SW480 (cell line): Measurements from ENCODE around the gene TACC2.
"Not testable (repeated sequence)": the region's sequence is repeated elsewhere in the genome, so short reads cannot be mapped to it uniquely, and the experiment has no call there.

Experiments used
- DNase-seq: peaks from one replicate; pipeline ENCODE4 v3.0.0-alpha.2; 2016; ENCODE audit warnings: low spot score

The TACC2 gene

DNA sequence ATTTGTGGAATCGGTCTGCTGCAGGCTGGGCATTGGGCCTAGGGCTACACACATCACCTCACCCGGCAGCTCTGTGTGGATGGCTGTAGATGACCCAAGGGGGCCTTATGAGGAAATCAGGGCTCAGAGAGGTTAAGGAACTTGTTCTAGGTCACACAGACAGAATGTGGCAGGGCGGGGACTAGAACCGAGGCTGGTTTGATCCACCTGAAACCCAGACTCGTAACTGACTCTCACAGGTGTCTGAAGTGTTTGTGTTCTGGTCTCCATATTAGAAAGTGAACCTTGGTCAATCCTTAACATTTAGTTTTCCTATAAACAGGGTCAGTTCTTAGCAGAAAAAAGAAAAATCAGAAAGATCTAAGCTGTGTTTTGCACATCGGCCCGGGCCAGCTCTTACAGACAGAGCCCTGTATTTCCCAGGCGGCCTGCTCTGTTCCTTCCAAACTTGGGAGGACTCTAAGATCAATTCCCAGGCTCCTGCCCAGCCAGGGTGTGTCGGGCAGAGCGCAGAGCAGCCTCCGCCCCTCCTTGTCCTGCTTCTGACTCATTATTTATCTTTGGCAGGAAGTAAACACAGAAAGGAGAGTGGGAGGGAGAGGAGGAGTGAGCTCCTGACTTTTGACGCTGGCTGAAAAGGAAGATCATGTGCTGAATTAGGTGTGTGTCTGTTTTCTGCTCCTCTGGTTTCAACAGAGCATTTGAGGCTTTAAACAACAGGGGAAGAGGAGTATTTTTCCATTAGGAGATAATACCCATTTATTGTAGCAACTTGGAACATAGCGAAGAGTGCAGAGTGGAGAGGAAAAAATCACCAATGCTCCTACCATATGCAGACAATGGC, 74.1 kb downstream of the TACC2 start:
- DNase-seq: peak; percentile 95

DNA sequence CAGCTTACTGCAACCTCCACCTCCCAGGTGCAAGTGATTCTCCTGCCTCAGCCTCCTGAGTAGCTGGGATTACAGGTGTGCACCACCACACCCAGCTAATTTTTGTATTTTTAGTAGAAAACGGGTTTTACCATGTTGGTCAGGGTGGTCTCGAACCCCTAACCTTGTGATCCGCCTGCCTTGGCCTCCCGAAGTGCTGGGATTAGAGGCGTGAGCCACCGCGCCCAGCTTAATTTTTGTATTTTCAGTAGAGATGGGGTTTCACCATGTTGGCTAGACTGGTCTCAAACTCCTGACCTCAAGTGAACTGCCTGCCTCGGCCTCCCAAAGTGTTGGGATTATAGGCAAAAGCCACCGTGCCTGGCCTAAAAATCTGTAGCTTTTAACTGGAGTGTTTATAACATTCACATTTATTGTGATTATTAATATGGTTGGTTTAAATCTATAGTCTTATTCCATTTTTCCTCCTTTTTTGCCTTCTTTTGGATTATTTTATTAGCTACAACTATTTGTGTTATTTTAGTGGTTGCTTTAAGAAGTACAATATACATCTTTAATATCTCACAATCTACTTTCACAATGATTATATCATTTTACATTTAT, 77.5 kb downstream of the TACC2 start:
- not testable (repeated sequence) for DNase-seq

DNA sequence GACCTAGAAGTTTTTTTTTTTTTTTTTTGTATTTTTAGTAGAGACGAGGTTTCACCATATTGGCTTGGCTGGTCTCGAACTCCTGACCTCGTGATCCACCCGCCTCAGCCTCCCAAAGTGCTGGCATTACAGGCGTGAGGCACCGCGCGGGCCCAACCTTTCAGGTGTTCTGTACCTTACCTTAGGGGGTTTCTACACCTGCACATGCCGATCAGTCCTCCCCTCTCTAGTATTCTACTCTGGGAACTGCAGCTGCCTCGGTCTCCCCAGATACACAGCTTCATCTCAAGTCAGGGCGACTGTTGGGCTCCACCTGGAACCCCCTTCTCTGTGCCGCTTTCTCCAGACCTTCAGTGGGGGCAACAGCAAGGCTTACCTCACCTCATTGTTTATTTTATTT, 79.9 kb downstream of the TACC2 start:
- DNase-seq: no peak

DNA sequence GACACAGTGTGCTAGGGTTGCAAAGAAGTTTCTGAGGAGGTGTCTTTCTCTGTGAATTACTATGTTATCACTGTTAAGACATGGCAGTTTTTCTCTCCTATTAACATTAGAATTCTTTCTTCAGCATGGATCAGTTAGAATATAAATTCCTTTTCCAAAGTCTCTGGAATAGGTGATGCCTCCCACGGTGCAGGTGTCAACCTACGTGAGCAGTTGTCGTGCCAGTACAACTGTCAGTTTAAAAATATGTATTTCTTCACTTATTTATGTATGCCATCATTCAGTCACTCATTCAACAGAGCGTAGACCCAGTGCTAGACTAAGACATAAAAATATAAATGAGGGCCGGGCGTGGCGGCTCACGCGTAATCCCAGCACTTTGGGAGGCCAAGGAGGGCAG, 83.5 kb downstream of the TACC2 start:
- no peak for DNase-seq

DNA sequence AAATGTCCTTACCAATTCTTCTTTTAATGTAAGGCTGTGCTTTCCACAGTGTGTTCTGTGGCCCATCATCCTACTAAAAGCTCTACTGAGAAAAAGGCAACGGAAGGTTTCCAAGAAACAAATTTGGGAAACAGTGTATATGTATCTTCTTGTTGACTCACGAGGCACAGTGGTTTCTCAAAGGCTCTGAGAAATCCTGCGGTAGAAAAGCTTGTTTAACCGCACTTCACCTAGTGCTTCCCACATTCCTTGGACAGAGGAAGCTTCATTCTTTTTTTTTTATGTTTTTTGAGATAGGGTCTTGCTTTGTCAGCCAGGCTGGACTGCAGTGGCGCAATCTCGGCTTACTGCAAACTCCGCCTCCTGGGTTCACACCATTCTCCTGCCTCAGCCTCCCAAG, 84.5 kb downstream of the TACC2 start:
- DNase-seq: no peak

DNA sequence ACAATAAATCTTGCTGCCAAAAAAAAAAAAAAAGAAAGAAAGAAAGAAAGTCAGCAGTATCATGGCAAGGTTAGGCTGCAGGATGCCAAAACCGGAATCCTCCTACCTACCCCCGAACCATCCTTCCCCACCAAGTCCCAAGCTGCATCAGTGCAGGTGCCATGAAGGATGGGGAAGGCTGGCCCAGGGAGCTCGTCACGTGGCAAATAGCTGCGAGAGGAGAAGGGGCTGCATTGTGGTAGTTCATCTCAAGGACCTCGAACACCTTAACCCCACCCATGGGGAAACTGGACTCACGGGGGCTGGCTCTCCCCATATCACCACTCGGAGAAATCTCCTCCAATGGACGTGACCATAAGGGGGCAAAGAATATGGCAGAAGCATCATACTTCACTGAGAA, 86.2 kb downstream of the TACC2 start:
- DNase-seq: no peak

DNA sequence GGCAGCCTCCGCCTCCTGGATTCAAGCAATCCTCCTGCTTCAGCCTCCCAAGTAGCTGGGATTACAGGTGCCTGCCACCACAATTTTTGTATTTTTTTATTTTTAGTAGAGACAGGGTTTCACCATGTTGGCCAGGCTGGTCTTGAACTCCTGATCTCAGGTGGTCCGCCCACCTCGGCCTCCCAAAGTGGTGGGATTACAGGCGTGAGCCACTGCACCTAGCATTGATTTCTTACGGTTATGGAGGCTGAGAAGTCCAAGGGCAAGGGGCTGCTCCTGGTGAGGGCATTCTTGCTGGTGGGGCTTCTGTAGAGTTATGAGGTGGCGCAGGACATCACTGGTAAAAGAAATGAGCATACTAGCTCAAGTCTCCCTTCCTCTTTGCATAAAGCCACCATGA, 86.9 kb downstream of the TACC2 start:
- not testable (repeated sequence) for DNase-seq

DNA sequence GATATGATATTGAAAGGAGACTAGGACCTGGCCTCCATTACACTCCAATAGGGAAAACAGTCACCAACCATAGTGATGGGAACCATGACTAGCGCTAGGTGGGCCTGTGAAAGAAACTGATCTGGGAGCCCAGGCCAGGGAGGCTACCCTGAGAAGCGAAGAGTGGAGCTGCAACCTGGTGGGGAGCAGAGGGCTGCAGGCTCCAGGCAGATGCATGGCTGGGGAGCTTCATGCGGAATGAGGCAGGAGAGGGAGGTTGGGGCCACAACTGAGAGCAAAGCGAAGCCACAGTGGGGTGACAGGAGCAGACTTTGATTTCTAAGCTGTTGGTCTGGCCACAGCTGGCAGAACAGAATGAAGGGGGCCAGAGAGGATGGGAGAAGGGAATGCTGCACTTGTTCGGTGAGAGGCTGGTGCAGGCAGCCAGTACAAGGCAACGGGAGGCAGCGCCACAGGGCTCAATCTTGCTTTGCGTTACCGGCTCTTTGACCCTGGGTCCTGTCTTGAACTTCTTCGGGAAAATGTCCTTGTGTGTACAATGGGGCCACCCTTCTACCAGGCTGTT, 88.4 kb downstream of the TACC2 start:
- no peak for DNase-seq

DNA sequence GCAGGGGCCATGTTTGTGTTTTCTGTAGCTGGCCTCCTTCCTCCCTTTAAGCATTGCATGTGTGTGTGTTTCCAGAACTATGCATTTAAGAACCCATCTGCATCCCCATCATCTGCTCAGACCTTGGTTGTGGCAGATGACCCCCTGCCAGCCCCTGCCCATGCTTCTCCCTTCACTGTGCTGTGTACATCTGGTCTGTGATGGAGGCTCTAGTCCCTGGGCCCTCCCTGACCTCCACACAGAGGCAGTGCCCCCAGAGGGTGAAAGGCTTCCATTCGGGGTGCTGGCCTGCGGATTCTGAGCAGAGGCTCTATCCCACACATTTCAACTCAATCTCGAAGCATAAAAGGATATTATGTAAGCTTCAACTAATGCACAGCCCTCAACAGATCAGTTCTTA, 89.4 kb downstream of the TACC2 start:
- no peak for DNase-seq

DNA sequence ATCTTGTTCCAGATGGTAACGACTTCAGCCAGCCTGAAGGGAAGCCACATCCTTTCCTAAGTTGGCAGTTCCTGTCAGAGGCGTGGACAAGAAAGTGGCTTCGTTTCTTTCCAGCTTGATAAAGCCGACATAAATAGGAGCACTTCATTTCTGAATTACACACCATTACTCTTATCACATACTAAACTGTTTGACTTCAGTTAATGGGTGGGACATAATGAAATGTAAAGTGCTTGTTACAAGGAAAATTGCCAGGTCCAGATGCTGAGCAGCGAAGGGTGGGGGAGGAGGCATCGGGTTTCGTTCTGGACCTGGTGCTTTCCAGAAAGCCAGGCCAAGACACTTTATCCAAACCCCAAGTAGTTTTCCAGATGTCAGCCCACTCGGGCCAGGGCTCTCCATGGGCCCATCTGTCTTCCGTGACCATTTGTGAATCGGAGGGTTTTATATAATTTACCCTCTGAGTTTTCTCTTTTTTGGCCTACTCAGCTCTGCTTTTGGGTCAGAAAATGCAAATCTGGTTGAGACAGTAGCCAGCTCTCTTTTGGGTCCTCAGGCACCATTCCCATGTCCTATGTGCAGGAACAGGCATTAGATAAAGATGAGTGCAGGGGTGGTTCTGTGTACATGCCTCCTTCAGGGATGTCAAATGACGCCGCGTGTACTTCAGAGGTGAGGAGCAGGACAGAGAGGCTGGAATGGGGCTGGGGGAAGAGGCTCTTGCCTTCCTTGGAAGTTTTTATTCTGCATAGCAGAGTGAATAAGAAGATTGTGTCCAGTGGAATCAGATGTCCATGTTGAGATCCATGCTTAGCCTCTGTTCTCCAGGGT, 90.2 kb downstream of the TACC2 start:
- DNase-seq: no peak

DNA sequence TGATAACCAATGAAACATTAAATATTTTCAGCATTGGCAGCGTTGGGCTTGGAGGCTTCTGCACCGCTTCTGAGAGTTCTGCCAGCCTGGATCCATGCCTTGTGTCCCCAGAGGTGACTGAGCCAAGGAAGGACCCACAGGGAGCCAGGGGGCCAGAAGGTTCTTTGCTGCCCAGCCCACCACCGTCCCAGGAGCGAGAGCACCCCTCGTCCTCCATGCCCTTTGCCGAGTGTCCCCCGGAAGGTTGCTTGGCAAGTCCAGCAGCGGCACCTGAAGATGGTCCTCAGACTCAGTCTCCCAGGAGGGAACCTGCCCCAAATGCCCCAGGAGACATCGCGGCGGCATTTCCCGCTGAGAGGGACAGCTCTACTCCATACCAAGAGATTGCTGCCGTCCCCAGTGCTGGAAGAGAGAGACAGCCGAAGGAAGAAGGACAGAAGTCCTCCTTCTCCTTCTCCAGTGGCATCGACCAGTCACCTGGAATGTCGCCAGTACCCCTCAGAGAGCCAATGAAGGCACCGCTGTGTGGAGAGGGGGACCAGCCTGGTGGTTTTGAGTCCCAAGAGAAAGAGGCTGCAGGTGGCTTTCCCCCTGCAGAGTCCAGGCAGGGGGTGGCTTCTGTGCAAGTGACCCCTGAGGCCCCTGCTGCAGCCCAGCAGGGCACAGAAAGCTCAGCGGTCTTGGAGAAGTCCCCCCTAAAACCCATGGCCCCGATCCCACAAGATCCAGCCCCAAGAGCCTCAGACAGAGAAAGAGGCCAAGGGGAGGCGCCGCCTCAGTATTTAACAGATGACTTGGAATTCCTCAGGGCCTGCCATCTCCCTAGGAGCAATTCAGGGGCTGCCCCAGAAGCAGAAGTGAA, 93.9 kb downstream of the TACC2 start:
- no peak for DNase-seq

DNA sequence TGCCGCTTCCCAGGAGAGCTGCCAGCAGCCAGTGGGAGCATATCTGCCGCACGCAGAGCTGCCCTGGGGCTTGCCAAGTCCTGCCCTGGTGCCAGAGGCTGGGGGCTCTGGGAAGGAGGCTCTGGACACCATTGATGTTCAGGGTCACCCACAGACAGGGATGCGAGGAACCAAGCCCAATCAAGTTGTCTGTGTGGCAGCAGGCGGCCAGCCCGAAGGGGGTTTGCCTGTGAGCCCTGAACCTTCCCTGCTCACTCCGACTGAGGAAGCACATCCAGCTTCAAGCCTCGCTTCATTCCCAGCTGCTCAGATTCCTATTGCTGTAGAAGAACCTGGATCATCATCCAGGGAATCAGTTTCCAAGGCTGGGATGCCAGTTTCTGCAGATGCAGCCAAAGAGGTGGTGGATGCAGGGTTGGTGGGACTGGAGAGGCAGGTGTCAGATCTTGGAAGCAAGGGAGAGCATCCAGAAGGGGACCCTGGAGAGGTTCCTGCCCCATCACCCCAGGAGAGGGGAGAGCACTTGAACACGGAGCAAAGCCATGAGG, 94.6 kb downstream of the TACC2 start:
- DNase-seq: no peak

DNA sequence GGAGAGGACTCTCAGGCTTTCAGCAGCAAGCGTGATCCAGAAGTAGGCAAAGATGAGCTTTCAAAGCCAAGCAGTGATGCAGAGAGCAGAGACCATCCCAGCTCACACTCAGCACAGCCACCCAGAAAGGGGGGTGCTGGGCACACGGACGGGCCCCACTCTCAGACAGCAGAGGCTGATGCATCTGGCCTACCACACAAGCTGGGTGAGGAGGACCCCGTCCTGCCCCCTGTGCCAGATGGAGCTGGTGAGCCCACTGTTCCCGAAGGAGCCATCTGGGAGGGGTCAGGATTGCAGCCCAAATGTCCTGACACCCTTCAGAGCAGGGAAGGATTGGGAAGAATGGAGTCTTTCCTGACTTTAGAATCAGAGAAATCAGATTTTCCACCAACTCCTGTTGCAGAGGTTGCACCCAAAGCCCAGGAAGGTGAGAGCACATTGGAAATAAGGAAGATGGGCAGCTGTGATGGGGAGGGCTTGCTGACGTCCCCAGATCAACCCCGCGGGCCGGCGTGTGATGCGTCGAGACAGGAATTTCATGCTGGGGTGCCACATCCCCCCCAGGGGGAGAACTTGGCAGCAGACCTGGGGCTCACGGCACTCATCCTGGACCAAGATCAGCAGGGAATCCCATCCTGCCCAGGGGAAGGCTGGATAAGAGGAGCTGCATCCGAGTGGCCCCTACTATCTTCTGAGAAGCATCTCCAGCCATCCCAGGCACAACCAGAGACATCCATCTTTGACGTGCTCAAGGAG, 95.5 kb downstream of the TACC2 start:
- DNase-seq: no peak

DNA sequence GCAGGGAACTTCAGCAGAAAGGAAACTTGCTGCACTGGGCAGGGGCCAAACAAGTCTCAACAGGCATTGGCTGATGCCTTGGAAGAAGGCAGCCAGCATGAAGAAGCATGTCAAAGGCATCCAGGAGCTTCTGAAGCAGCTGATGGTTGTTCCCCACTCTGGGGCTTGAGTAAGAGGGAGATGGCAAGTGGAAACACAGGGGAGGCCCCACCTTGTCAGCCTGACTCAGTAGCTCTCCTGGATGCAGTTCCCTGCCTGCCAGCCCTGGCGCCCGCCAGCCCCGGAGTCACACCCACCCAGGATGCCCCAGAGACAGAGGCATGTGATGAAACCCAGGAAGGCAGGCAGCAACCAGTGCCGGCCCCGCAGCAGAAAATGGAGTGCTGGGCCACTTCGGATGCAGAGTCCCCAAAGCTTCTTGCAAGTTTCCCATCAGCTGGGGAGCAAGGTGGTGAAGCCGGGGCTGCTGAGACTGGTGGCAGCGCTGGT, 96.5 kb downstream of the TACC2 start:
- DNase-seq: no peak

DNA sequence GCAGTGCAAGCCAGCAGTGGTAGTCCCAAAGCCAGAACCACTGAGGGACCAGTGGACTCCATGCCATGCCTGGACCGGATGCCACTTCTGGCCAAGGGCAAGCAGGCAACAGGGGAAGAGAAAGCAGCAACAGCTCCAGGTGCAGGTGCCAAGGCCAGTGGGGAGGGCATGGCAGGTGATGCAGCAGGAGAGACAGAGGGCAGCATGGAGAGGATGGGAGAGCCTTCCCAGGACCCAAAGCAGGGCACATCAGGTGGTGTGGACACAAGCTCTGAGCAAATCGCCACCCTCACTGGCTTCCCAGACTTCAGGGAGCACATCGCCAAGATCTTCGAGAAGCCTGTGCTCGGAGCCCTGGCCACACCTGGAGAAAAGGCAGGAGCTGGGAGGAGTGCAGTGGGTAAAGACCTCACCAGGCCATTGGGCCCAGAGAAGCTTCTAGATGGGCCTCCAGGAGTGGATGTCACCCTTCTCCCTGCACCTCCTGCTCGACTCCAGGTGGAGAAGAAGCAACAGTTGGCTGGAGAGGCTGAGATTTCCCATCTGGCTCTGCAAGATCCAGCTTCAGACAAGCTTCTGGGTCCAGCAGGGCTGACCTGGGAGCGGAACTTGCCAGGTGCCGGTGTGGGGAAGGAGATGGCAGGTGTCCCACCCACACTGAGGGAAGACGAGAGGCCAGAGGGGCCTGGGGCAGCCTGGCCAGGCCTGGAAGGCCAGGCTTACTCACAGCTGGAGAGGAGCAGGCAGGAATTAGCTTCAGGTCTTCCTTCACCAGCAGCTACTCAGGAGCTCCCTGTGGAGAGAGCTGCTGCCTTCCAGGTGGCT, 97.7 kb downstream of the TACC2 start:
- no peak for DNase-seq

DNA sequence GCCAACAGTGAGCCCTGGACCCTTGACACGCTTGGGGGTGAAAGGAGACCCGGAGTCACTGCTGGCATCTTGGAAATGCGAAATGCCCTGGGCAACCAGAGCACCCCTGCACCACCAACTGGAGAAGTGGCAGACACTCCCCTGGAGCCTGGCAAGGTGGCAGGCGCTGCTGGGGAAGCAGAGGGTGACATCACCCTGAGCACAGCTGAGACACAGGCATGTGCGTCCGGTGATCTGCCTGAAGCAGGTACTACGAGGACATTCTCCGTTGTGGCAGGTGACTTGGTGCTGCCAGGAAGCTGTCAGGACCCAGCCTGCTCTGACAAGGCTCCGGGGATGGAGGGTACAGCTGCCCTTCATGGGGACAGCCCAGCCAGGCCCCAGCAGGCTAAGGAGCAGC, 98.5 kb downstream of the TACC2 start:
- DNase-seq: no peak

DNA sequence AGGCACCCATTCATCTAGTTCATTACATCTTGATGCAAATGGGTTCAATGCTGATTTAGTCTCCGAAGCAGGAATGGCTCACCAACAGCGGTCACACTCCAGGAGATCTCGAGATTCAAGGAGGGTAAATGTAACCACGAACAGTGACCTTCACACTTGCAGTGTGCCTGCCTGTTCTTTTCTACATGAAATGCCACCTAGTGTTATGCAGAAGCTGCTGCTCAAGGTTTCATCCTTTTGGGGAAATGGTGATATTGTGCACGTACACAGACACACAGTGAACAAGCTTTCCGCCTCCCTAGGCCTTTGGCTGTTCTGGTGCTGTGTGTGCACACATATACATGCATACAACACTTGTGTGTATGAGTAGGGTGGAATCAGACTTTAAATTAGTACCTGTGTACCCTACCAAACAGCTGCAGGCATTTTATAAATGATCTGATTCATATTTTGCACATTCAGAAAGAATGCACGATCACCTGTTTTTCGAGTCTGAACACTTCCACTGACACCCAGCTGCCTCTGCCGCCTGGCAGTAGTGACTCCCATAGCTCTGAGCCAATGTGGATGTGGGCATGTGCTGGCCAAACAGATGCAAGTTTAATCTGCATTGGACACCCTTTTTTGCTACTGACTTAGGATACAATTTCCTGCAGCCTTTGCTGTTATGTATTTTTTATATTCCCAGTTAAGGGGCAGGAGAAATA, 100.5 kb downstream of the TACC2 start:
- DNase-seq: no peak

DNA sequence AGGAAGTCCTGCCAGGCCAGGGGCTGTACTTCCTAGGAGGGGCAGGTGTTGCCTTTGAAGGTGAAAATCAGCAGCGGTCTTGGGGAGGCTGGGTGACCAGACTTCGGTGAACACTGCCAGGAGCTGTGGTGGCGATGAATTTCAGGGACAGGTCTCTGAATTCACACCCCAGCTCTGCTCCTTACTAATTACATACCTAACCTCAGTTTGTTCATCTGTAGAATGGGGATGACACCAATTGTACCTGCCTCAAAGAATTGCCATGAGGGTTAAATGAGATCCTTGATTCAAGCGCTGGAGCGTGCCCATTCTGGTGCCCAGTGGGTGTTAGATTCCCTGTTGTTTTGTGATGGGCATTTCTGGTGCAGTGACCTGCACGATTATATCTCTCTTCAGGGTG, 102.8 kb downstream of the TACC2 start:
- DNase-seq: no peak

DNA sequence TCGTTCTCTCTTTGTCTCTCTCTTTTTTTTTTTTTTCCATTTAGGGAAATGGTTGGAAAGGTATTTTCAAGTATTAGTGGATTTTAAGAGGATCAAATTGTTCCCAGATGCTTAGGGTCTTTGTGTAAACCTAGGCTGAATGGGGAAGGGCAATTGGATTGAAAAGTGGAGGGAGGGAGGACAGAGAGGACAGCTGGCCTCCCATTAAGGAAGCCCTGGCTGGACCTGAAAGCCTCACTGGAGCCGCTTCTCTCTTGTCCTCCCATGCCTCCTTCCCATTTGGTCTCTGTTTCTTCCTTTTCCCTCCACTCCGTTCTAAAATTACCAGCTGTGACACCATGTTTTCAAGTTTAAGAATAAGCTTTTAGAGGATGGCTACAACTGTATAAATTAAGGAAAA, 104.1 kb downstream of the TACC2 start:
- no peak for DNase-seq
